DMS114 treated with DMSO at 0.1 percent for 48 hours (cell line): ENCODE data around the gene ARSB.
"Not testable (repeated sequence)": the region's sequence is repeated elsewhere in the genome, so short reads cannot be mapped to it uniquely, and the experiment has no call there.

Experiments used
- DNase-seq: peaks from one replicate; lab custom pipeline; 2025; ENCODE audit not compliant: unreplicated experiment; lab: John Stamatoyannopoulos, UW

Gene ARSB

GRCh38 chr5:78956901-78957300 lies 28.2 kb downstream of the ARSB start:
- no peak for DNase-seq

- no peak for DNase-seq
These were observed 31.9 kb downstream of the ARSB start for GRCh38 chr5:78953092-78953800.

GRCh38 chr5:78930721-78931120 lies 54.4 kb downstream of the ARSB start:
- no peak for DNase-seq

- no peak for DNase-seq
These were observed 55.3 kb downstream of the ARSB start for GRCh38 chr5:78929833-78930232.

- DNase-seq: no peak
These were observed 57.3 kb downstream of the ARSB start for GRCh38 chr5:78927657-78928282.

- no peak for DNase-seq
These were observed 58.9 kb downstream of the ARSB start for GRCh38 chr5:78926252-78926651.

GRCh38 chr5:78925129-78925876 lies 59.8 kb downstream of the ARSB start:
- no peak for DNase-seq

GRCh38 chr5:78923622-78923970 lies 61.5 kb downstream of the ARSB start:
- DNase-seq: no peak

- no peak for DNase-seq
These were observed 62.1 kb downstream of the ARSB start for GRCh38 chr5:78922879-78923621.

GRCh38 chr5:78920604-78921003 lies 64.5 kb downstream of the ARSB start:
- peak; percentile 16 for DNase-seq

GRCh38 chr5:78919796-78920195 lies 65.3 kb downstream of the ARSB start:
- no peak for DNase-seq

GRCh38 chr5:78916044-78916443 lies 69.1 kb downstream of the ARSB start:
- DNase-seq: no peak

- DNase-seq: no peak
These were observed 69.9 kb downstream of the ARSB start for GRCh38 chr5:78915170-78915569.

- no peak for DNase-seq
These were observed 72.3 kb downstream of the ARSB start for GRCh38 chr5:78912811-78913210.

GRCh38 chr5:78912085-78912771 lies 72.9 kb downstream of the ARSB start:
- no peak for DNase-seq

GRCh38 chr5:78909224-78909983 lies 75.7 kb downstream of the ARSB start:
- not testable (repeated sequence) for DNase-seq

- DNase-seq: no peak
These were observed 76.7 kb downstream of the ARSB start for GRCh38 chr5:78908173-78909061.

- no peak for DNase-seq
These were observed 77.7 kb downstream of the ARSB start for GRCh38 chr5:78907255-78907891.
